Middle frontal gyrus (tissue), 1 donor: ENCODE measurements around the gene CAAP1.
"Not testable (repeated sequence)": the region's sequence is repeated elsewhere in the genome, so short reads cannot be mapped to it uniquely, and the experiment has no call there.

Source experiments
- DNase-seq: peaks from one replicate; pipeline ENCODE4 v3.0.0-alpha.2; 2015; ENCODE audit warnings: low spot score; ENCODE audit errors: extremely low spot score

Gene CAAP1

DNA sequence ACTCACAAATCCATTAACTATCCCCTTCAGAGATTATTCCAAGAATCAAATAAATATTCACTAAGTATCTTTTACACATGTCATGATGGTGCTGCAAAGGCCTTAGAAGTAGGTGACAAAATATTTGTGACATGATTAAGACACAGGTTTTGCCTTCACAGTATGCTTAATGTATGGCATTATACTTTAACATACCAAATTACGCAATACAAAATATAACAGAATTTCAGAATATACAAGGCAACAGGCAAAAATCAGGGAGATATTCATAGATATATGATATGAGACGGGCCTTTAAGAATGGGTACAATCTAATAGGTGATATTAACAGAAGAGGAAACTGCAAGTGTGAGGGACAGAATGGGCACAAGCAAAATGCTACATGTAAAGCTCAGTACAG lies 41.6 kb downstream of the CAAP1 start:
- DNase-seq: no peak

GRCh38 chr9:26833792-26834191 lies 58.8 kb downstream of the CAAP1 start:
- no peak for DNase-seq

GRCh38 chr9:26828391-26828955 lies 64.1 kb downstream of the CAAP1 start:
- DNase-seq: not testable (repeated sequence)

DNA sequence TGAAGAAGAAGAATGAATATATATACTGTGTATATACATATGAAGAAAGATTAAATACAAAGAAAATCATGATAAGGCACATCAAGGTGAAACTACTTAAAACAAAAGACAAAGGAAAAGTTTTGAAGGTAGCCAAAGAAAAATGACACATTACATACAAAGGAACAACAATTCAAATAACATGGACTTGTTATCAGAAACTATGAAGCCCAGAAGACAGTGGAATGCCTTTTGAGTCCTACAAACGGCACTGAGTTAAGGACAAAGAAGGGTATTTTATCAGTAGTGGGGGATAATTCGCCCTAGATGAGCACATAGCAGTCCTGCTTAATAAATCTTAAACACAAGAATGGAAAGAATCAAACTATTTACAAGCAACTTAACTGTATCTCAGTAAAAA lies 77.8 kb downstream of the CAAP1 start:
- DNase-seq: no peak

- no peak for DNase-seq
Measured at GRCh38 chr9:26813247-26813646, 79.4 kb downstream of the CAAP1 start.

GRCh38 chr9:26812217-26812616 lies 80.4 kb downstream of the CAAP1 start:
- no peak for DNase-seq

DNA sequence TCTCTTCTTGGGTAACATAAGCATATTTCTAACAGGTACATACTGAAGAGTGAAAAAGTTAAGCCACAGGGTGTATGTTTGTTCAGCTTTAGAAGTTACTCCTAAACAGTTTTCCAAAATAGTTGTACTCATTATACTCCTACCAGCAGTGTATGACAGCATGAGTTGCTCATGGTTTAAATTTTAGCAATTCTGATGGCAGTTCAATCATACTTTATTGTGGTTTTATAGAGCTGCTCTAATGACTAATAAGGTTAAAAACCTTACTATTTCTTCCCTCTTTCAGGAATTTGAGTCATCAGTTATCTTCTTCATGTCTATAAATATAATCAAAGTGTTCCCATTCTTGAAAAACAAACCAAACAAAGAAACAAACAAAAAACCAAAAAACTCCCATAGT lies 81.5 kb downstream of the CAAP1 start:
- no peak for DNase-seq

GRCh38 chr9:26809795-26810194 lies 82.8 kb downstream of the CAAP1 start:
- DNase-seq: no peak

DNA sequence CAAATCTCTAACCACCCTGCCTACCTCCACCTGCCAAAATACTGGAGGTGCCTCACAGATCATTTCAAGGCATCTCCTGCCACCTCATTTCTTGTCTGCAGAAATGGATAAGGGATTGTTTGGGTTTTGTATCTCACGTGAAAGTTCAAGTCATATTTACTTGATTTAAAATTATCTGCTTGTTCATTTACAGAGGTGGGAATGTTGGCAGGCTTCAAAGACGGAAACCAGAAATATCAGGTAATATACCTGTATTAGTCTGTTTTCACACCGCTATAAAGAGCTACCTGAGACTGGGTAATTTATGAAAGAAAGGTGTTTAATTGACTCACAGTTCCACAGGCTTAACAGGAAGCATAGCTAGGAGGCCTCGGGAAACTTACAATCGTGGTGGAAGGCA lies 85.4 kb downstream of the CAAP1 start:
- no peak for DNase-seq

- no peak for DNase-seq
Measured at GRCh38 chr9:26802921-26803320, 89.7 kb downstream of the CAAP1 start.

DNA sequence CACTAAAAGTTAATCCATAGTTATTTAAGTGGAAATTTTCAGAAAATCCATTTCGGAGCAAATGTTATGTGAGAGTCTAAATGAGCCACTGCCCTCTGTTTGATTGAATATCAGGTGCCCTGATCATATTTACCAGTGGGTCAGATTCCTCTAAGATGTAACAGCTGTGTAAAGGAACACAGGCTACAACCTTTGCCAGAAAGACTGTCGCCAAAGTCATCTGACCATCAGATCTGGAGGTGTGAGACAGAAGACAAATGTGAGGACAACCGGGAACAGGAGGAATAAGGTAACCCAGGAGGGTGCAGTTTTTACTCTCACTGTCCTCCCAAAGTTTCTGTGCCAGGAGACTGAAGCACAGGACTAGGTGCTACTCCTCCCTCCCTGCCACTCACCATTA lies 90.8 kb downstream of the CAAP1 start:
- DNase-seq: no peak

GRCh38 chr9:26800322-26800721 lies 92.3 kb downstream of the CAAP1 start:
- DNase-seq: no peak

GRCh38 chr9:26791274-26791673 lies 101.3 kb downstream of the CAAP1 start:
- no peak for DNase-seq
